ENCODE data around the gene ADARB1. TPM values are rescaled to one million over a fixed set of nuclear protein-coding genes. Genes with fewer than 3 reads are reported as not detected.

The ADARB1 gene
- total RNA-seq, 1 experiment from 2014 or later: 14.6 TPM

DNA sequence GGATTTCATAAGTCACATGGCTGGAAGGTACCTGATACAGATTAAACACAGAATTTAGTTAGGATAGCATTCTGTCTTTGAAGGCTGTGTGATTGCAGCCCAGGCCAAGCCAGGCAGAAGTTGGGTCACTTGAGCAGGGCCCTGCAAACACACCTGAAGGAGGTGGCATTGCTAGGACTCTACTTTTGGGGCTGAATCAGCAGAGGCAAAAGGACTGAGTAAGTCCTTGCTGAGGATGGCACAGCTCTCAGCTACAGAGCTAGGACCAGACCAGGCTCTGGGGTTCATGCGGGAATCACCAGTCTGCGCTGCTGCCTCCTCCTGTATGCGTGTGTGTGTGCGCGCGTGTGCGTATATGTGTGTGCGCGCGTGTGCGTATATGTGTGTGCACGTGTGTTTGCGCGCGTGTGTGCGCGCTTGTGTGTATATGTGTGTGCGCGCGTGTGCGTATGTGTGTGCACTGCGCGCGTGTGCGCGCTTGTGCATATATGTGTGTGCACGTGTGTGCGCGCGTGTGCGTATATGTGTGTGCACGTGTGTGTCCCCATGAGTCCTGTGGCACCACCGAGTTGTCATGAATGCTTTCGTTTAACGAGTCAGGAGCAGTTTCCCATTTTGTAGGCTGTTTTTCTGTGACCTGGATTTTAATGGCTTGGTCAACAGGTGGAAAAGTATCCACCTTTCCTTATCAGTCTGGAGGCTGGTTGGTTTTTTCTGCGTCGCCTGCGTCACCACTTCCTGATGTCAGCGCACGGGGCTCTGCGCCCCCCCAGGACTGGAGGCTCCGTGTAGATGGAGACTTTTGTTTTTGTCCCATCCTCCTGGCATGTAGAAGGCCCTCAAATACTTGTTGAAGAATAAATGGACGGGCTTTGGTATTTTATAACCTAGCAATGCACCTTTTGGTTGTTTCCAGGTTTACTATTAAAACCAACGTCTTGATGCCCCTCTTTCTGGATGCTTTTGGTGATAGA lies 34.7 kb downstream of the ADARB1 start:
- TF ChIP-seq FOXP1 (CRISPR knock-in tag; IDR thresholded peaks at IDR 0.05; ENCODE audit: borderline replicate concordance) (no peak), ATF1 (CRISPR knock-in tag; IDR thresholded peaks at IDR 0.05) (no peak), EMX1 (CRISPR knock-in tag; IDR thresholded peaks at IDR 0.05) (no peak), MAX (CRISPR knock-in tag; IDR thresholded peaks at IDR 0.05) (no peak), SP1 (CRISPR knock-in tag; conservative IDR thresholded peaks at IDR 0.05) (no peak), HMGA2 (CRISPR knock-in tag; IDR thresholded peaks at IDR 0.05) (no peak), ATF6 (CRISPR knock-in tag; IDR thresholded peaks at IDR 0.05) (no peak), SMAD3 (CRISPR knock-in tag; IDR thresholded peaks at IDR 0.05; ENCODE audit: borderline replicate concordance) (no peak), GRHL2 (CRISPR knock-in tag; IDR thresholded peaks at IDR 0.05; ENCODE audit: insufficient replicate concordance, severe bottlenecking) (no peak), ZSCAN18 (CRISPR knock-in tag; IDR thresholded peaks at IDR 0.05) (no peak), RELA (CRISPR knock-in tag; IDR thresholded peaks at IDR 0.05; ENCODE audit: borderline replicate concordance) (no peak)
- TF ChIP-seq, protein P1, sequence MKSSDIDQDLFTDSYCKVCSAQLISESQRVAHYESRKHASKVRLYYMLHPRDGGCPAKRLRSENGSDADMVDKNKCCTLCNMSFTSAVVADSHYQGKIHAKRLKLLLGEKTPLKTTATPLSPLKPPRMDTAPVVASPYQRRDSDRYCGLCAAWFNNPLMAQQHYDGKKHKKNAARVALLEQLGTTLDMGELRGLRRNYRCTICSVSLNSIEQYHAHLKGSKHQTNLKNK (CRISPR knock-in tag; IDR thresholded peaks at IDR 0.05): no peak
- TF ChIP-seq, protein P2, sequence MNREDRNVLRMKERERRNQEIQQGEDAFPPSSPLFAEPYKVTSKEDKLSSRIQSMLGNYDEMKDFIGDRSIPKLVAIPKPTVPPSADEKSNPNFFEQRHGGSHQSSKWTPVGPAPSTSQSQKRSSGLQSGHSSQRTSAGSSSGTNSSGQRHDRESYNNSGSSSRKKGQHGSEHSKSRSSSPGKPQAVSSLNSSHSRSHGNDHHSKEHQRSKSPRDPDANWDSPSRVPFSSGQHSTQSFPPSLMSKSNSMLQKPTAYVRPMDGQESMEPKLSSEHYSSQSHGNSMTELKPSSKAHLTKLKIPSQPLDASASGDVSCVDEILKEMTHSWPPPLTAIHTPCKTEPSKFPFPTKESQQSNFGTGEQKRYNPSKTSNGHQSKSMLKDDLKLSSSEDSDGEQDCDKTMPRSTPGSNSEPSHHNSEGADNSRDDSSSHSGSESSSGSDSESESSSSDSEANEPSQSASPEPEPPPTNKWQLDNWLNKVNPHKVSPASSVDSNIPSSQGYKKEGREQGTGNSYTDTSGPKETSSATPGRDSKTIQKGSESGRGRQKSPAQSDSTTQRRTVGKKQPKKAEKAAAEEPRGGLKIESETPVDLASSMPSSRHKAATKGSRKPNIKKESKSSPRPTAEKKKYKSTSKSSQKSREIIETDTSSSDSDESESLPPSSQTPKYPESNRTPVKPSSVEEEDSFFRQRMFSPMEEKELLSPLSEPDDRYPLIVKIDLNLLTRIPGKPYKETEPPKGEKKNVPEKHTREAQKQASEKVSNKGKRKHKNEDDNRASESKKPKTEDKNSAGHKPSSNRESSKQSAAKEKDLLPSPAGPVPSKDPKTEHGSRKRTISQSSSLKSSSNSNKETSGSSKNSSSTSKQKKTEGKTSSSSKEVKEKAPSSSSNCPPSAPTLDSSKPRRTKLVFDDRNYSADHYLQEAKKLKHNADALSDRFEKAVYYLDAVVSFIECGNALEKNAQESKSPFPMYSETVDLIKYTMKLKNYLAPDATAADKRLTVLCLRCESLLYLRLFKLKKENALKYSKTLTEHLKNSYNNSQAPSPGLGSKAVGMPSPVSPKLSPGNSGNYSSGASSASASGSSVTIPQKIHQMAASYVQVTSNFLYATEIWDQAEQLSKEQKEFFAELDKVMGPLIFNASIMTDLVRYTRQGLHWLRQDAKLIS (CRISPR knock-in tag; IDR thresholded peaks at IDR 0.05; ENCODE audit: borderline replicate concordance): no peak
- ATAC-seq (no peak), DNase-seq (ENCODE audit: low spot score) (no peak)
- H3K9me3 Mint-ChIP-seq: no peaks in the 10 kb centered on the region
- CTCF ChIA-PET: interaction anchor here (1.6 kb wide), 1 partner anchor 160 kb away, joined by 3 read pairs; no protein-coding TSS in a partner anchor
- no peaks in the 10 kb centered on the region for H3K27me3 Mint-ChIP-seq (ENCODE audit: low read depth)
- no peak overlapping the region for H3K4me3 Mint-ChIP-seq
- POLR2A ChIA-PET: no interaction called here
- no peaks in the 10 kb centered on the region for H3K36me3 Mint-ChIP-seq
- H3K27ac Mint-ChIP-seq: no peak overlapping the region
- no peaks in the 10 kb centered on the region for H3K4me1 Mint-ChIP-seq

DNA sequence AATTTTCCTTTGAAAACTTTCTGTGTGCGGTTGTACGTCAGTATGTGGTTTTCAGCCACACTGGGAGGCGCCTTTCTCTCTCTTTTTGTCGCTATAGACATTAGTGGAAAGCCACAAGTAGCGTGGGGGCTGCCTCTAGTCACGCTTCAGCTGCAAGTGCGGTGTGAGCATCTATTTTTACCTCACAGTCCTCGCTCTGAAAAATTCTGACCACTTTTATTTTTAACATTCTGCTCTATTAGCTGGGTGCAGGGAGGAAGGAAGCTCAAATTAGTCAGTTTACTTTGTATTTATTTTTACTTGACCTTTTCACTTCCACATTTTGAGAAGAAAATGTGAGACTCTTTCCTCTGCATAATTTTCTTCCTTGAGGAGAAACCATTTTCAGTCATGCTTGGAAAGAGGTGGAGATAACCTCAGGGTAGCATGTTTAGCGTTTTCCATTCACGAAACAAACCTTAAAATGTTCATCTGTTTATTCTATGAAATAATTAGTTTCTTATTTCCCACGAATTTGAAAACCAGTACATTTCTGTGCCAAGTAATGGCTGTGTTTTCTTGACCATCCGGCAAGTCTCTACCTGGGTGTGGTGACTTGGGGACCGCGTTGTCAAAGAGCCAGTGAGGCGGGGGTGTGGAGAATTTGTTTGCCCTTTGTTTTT lies 35.6 kb downstream of the ADARB1 start:
- ATAC-seq (no peak), DNase-seq (ENCODE audit: low spot score) (no peak)
- no peaks in the 10 kb centered on the region for H3K27me3 Mint-ChIP-seq (ENCODE audit: low read depth)
- no peaks in the 10 kb centered on the region for H3K36me3 Mint-ChIP-seq
- no peak overlapping the region for H3K27ac Mint-ChIP-seq
- no peaks in the 10 kb centered on the region for H3K9me3 Mint-ChIP-seq
- ChIA-PET CTCF (interaction anchor here (2.8 kb wide), 1 partner anchor 28 kb away, joined by 10 read pairs; no protein-coding TSS in a partner anchor), POLR2A (interaction anchor here (0.9 kb wide), 1 partner anchor 8 kb away, joined by 3 read pairs; no protein-coding TSS in a partner anchor)
- H3K4me3 Mint-ChIP-seq: no peak overlapping the region
- no peaks in the 10 kb centered on the region for H3K4me1 Mint-ChIP-seq
- TF ChIP-seq RELA (CRISPR knock-in tag; IDR thresholded peaks at IDR 0.05; ENCODE audit: borderline replicate concordance) (no peak), PRRX2 (CRISPR knock-in tag; IDR thresholded peaks at IDR 0.05) (no peak), ATF1 (CRISPR knock-in tag; IDR thresholded peaks at IDR 0.05) (no peak), ZNF219 (CRISPR knock-in tag; IDR thresholded peaks at IDR 0.05; ENCODE audit: borderline replicate concordance) (no peak), MLX (CRISPR knock-in tag; IDR thresholded peaks at IDR 0.05) (no peak), NR1H2 (CRISPR knock-in tag; IDR thresholded peaks at IDR 0.05) (no peak), ZNF671 (CRISPR knock-in tag; IDR thresholded peaks at IDR 0.05) (no peak), ETV6 (CRISPR knock-in tag; IDR thresholded peaks at IDR 0.05) (no peak), NFYB (CRISPR knock-in tag; conservative IDR thresholded peaks at IDR 0.05; ENCODE audit: low read depth) (no peak), ZNF138 (CRISPR knock-in tag; conservative IDR thresholded peaks at IDR 0.05) (no peak)
- TF ChIP-seq, protein P3, sequence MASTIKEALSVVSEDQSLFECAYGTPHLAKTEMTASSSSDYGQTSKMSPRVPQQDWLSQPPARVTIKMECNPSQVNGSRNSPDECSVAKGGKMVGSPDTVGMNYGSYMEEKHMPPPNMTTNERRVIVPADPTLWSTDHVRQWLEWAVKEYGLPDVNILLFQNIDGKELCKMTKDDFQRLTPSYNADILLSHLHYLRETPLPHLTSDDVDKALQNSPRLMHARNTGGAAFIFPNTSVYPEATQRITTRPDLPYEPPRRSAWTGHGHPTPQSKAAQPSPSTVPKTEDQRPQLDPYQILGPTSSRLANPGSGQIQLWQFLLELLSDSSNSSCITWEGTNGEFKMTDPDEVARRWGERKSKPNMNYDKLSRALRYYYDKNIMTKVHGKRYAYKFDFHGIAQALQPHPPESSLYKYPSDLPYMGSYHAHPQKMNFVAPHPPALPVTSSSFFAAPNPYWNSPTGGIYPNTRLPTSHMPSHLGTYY (CRISPR knock-in tag; IDR thresholded peaks at IDR 0.05): no peak

Data from WTC11 (cell line).